Ovary (tissue), 9 donors: ENCODE data around the gene ATG4D. TPM values are rescaled to one million over a fixed set of nuclear protein-coding genes. Genes with fewer than 3 reads are reported as not detected.

ENCODE experiments used
- DNase-seq, 5 donors: peaks; one replicate each; pipeline ENCODE4 v3.0.0-alpha.2; 2019 to 2020
- H3K27ac ChIP-seq, 2 donors: fragments of 200-600 bp; one replicate each; pipeline versions ENCODE4 v1.5.1 to v1.8.0; 2019 to 2022
- H3K27me3 ChIP-seq: fragments of 200-600 bp; one replicate; pipeline ENCODE4 v1.8.0; 2022
- H3K36me3 ChIP-seq: fragments of 200-600 bp; sonication (generic); one replicate; pipeline ENCODE4 v1.5.1; 2019
- H3K4me1 ChIP-seq: one replicate; pipeline ENCODE4 v1.8.1; 2013; ENCODE audit warnings: mild to moderate bottlenecking, moderate library complexity; ENCODE audit not compliant: insufficient read depth
- H3K4me3 ChIP-seq: fragments of 200-600 bp; sonication (generic); one replicate; pipeline ENCODE4 v1.5.1; 2017
- H3K9me3 ChIP-seq, 2 donors: fragments of 200-600 bp in 1 of 2; sonication (generic) in 1 of 2; one replicate each; pipeline versions ENCODE4 v1.5.1 to v1.8.1; 2013 to 2019; ENCODE audit warnings: mild to moderate bottlenecking in 1 of 2, moderate library complexity in 1 of 2
- CTCF ChIP-seq, 3 donors: fragments of 450-650 bp in 2 of 3; fragments of 200-600 bp in 1 of 3; IDR thresholded peaks; one replicate each; pipeline versions ENCODE4 v1.5.1 to v1.8.0; 2016 to 2022; ENCODE audit warnings: antibody characterized with exemption in 3 of 3, mild to moderate bottlenecking in 1 of 3
- EP300 ChIP-seq: sonication (generic); formaldehyde crosslinking; IDR thresholded peaks from one replicate; pipeline ENCODE4 v1.6.1; 2017; ENCODE audit warnings: antibody characterized with exemption
- POLR2A ChIP-seq: fragments of 450-650 bp; IDR thresholded peaks from one replicate; pipeline ENCODE4 v1.6.1; 2017; ENCODE audit warnings: antibody characterized with exemption, mild to moderate bottlenecking, moderate library complexity
- WGBS, 3 donors: extraction: QIAGEN DNeasy Blood & Tissue Kit in 1 of 3; methylation state at CpG; one replicate each; pipeline versions ENCODE4 v1.1.5 to v1.1.7; 2013 to 2017; 5-methylcytosine and 5-hydroxymethylcytosine counted together
- intact Hi-C, 4 donors: fragments of 100-400 bp; cut with DNase I; formaldehyde crosslinking; loops; one replicate each; pipeline versions ENCODE4 v1.11.0 to v1.15.1; 2022 to 2023
- microRNA counts: library from miRNA; unstranded; fragments of <30 nt; microRNA quantifications from one replicate; lab custom pipeline; 2016
- microRNA-seq, 3 donors: library from miRNA; unstranded; fragments of <30 nt; microRNA quantifications; one replicate each; pipeline versions ENCODE4 to v1.2.0, GENCODE V29; 2019 to 2020
- polyA plus RNA-seq, 2 donors: library from polyadenylated mRNA; stranded (reverse); fragments of 200-250 nt in 1 of 2; fragments of 350-450 nt in 1 of 2; fragmentation: Illumina TruSeq in 1 of 2; extraction: RNeasy Lipid Tissue Mini Kit (QIAGEN cat#74804) in 1 of 2; gene quantifications; one replicate each; pipeline ENCODE4 v1.2.3, GENCODE V29; 2013 to 2014
- small RNA-seq: library from RNA; depleted of rRNA; stranded (forward); fragments of <200 nt; gene quantifications from one replicate; pipeline ENCODE3, GENCODE V24; 2016
- total RNA-seq, 7 donors: library from RNA; depleted of rRNA in 2 of 7; stranded (reverse); fragments of >200 nt in 2 of 7; fragmentation: NEBNext Ultra II Directional in 3 of 7; extraction: Animal tissue kit (Norgen Biotek cat#: 25700) in 3 of 7; gene quantifications; one replicate each; pipeline versions ENCODE4 v1.1.0 to v1.2.4, GENCODE V29; 2016 to 2023
- donor health status: DM: no; HTN: no; CAD: no; lungs with moderate emphysema.
- donor health status: DM: no; HTN: no; CAD: no.
- donor health status: Bipolar disorder and iron deficiency.
- donor health status: DM: yes; HTN: yes; CAD: no.
- donor health status: DM: no; HTN: no; CAD: no.
- donor health status: DM: yes; HTN: yes; CAD: no.

ATG4D gene
- total and polyA plus RNA-seq, 9 donors: 3.1 to 26.9 (median 21.1) TPM

GRCh38 chr19:10602330-10603083 lies 58.8 kb downstream of the ATG4D start:
- no peaks in the 10 kb centered on the region for H3K36me3 ChIP-seq
- no peaks in the 10 kb centered on the region for H3K27me3 ChIP-seq
- peak; percentile 77 to 89 (median 85) for DNase-seq
- peak overlapping the region; percentile 62 to 68 for H3K27ac ChIP-seq
- 0% methylated on average over 28 to 76 of the region's 76 CpGs for WGBS, 3 donors
- no peaks in the 10 kb centered on the region for H3K9me3 ChIP-seq
- intact Hi-C loops: no loop called here
- H3K4me3 ChIP-seq: peak overlapping the region; percentile 74
- no peak for TF ChIP-seq EP300
- TF ChIP-seq CTCF (IDR thresholded peaks at IDR 0.05): no peak
- peak; percentile 33 for TF ChIP-seq POLR2A
- peaks cover 2% of the 10 kb centered on the region for H3K4me1 ChIP-seq

MicroRNAs encoded within 50 kb of the gene (microRNA counts, 767-probe panel; counts per million panel counts)
- microRNA hsa-miR-1238 (lab: Ali Mortazavi, UCI): 530 counts per million, percentile 78 among the panel's probes with 10 or more counts

Small RNA genes lying within 50 kb of the gene (microRNA-seq; reads per million reads assigned to microRNA genes)
- 0 reads per million in 3 donors for gene MIR1238

Small RNA genes lying within 50 kb of the gene (small RNA-seq; reads per million reads assigned to genes)
- gene MIR1238: not detected
- gene RNU7-140P: not detected

Other genes starting within 250 kb of the ATG4D start
- 1 to 10 TPM; 2.6 to 5.6 (median 3.0) TPM for gene ZGLP1, start 234.1 kb upstream of the ATG4D start, total RNA-seq
- gene ZGLP1, start 234.1 kb upstream of the ATG4D start, polyA plus RNA-seq: 1 to 10 TPM in 1 of 2 donors, under 1 TPM in 1; 0.27 to 4.5 TPM
- 10 to 100 TPM; 11.1 to 23.6 (median 13.2) TPM for gene FDX2, start 227.9 kb upstream of the ATG4D start, total RNA-seq
- 10 to 100 TPM in 1 of 2 donors, 1 to 10 TPM in 1; 2.5 to 16.8 TPM for gene FDX2, start 227.9 kb upstream of the ATG4D start, polyA plus RNA-seq
- 10 to 100 TPM; 13.1 to 50.7 (median 41.0) TPM for gene RAVER1, start 210.4 kb upstream of the ATG4D start, total RNA-seq
- gene RAVER1, start 210.4 kb upstream of the ATG4D start, polyA plus RNA-seq: 10 to 100 TPM in 1 of 2 donors, 1 to 10 TPM in 1; 1.3 to 18.2 TPM
- gene ICAM3, start 204.3 kb upstream of the ATG4D start, total RNA-seq: 10 to 100 TPM in 1 of 7 donors, 1 to 10 TPM in 6; 2.2 to 10.9 (median 3.6) TPM
- gene ICAM3, start 204.3 kb upstream of the ATG4D start, polyA plus RNA-seq: 1 to 10 TPM; 3.9 to 4.3 TPM
- 100 to 1,000 TPM in 1 of 7 donors, 10 to 100 TPM in 6; 55.4 to 118 (median 81.6) TPM for gene TYK2, start 163.3 kb upstream of the ATG4D start, total RNA-seq
- gene TYK2, start 163.3 kb upstream of the ATG4D start, polyA plus RNA-seq: 10 to 100 TPM; 62.7 to 73.2 TPM
- 100 to 1,000 TPM in 5 of 7 donors, 10 to 100 TPM in 2; 81.3 to 123 (median 113) TPM for gene CDC37, start 140.4 kb upstream of the ATG4D start, total RNA-seq
- 100 to 1,000 TPM; 117 to 180 TPM for gene CDC37, start 140.4 kb upstream of the ATG4D start, polyA plus RNA-seq
- gene PDE4A, start 123.4 kb upstream of the ATG4D start, total RNA-seq: 1 to 10 TPM in 6 of 7 donors, under 1 TPM in 1; 0.71 to 4.8 (median 3.0) TPM
- gene PDE4A, start 123.4 kb upstream of the ATG4D start, polyA plus RNA-seq: 1 to 10 TPM; 2.1 to 2.6 TPM
- gene KEAP1, start 40.5 kb upstream of the ATG4D start, total RNA-seq: 10 to 100 TPM; 29.6 to 61.7 (median 51.7) TPM
- 10 to 100 TPM; 38.5 to 40.4 TPM for gene KEAP1, start 40.5 kb upstream of the ATG4D start, polyA plus RNA-seq
- gene S1PR5, start 26.5 kb upstream of the ATG4D start, total RNA-seq: under 1 TPM in 6 of 7 donors, not detected in 1; 0.12 to 0.57 (median 0.32) TPM
- 1 to 10 TPM in 1 of 2 donors, under 1 TPM in 1; 0.33 to 1.4 TPM for gene S1PR5, start 26.5 kb upstream of the ATG4D start, polyA plus RNA-seq
- gene KRI1, start 22.1 kb downstream of the ATG4D start, total RNA-seq: 10 to 100 TPM; 12.3 to 28.9 (median 23.6) TPM
- gene KRI1, start 22.1 kb downstream of the ATG4D start, polyA plus RNA-seq: 10 to 100 TPM; 20.1 to 24.2 TPM
- gene CDKN2D, start 25.1 kb downstream of the ATG4D start, total RNA-seq: 1 to 10 TPM; 4.4 to 7.4 (median 5.6) TPM
- gene CDKN2D, start 25.1 kb downstream of the ATG4D start, polyA plus RNA-seq: 1 to 10 TPM; 2.8 to 7.6 TPM
- 10 to 100 TPM in 1 of 7 donors, 1 to 10 TPM in 4, under 1 TPM in 1, not detected in 1; 0.86 to 45.5 (median 3.8) TPM for gene AP1M2, start 43.4 kb downstream of the ATG4D start, total RNA-seq
- under 1 TPM; 0.19 to 0.40 TPM for gene AP1M2, start 43.4 kb downstream of the ATG4D start, polyA plus RNA-seq
- gene SLC44A2, start 81.6 kb downstream of the ATG4D start, total RNA-seq: 100 to 1,000 TPM in 1 of 7 donors, 10 to 100 TPM in 6; 18.1 to 137 (median 52.3) TPM
- gene SLC44A2, start 81.6 kb downstream of the ATG4D start, polyA plus RNA-seq: 10 to 100 TPM; 37.6 to 94.1 TPM
- gene ILF3, start 110.4 kb downstream of the ATG4D start, total RNA-seq: 100 to 1,000 TPM in 6 of 7 donors, 10 to 100 TPM in 1; 90.0 to 295 (median 246) TPM
- gene ILF3, start 110.4 kb downstream of the ATG4D start, polyA plus RNA-seq: 100 to 1,000 TPM; 120 to 149 TPM
- gene QTRT1, start 157.5 kb downstream of the ATG4D start, total RNA-seq: 10 to 100 TPM; 33.3 to 61.0 (median 51.5) TPM
- 10 to 100 TPM in 1 of 2 donors, 1 to 10 TPM in 1; 3.2 to 59.1 TPM for gene QTRT1, start 157.5 kb downstream of the ATG4D start, polyA plus RNA-seq
- gene DNM2, start 174.2 kb downstream of the ATG4D start, total RNA-seq: 100 to 1,000 TPM in 3 of 7 donors, 10 to 100 TPM in 4; 51.1 to 121 (median 87.5) TPM
- 10 to 100 TPM; 53.7 to 68.6 TPM for gene DNM2, start 174.2 kb downstream of the ATG4D start, polyA plus RNA-seq